AG04449 (cell line): Measurements from ENCODE around the gene MED13L.

ENCODE experiments used
- CTCF ChIA-PET: fragments of 350-600 bp; formaldehyde crosslinking; extraction: SDS; loops from one replicate; lab custom pipeline; 2021; ENCODE audit warnings: antibody characterized with exemption; lab: Yijun Ruan, JAX
- POLR2A ChIA-PET: fragments of 400-600, 350-600 bp; formaldehyde crosslinking; extraction: SDS; loops from one replicate; lab custom pipeline; 2020; ENCODE audit warnings: antibody characterized with exemption, inconsistent platforms; lab: Yijun Ruan, JAX
- DNase-seq: peaks from one replicate; pipeline ENCODE4 v3.0.0-alpha.2; 2010; ENCODE audit warnings: low read depth, low spot score
- H3K4me3 ChIP-seq: 2 replicates; pipeline ENCODE4 v1.5.1; 2011; ENCODE audit warnings: low read depth, mild to moderate bottlenecking, control low read depth, low read length
- TF ChIP-seq, protein P1 (sequence below): IDR thresholded peaks from one replicate; pipeline ENCODE4 v1.5.1; 2011; ENCODE audit warnings: mild to moderate bottlenecking, moderate library complexity, low read length, control low read depth, inconsistent platforms; ENCODE audit not compliant: insufficient read depth; ENCODE audit errors: missing control alignments

MED13L gene

DNA sequence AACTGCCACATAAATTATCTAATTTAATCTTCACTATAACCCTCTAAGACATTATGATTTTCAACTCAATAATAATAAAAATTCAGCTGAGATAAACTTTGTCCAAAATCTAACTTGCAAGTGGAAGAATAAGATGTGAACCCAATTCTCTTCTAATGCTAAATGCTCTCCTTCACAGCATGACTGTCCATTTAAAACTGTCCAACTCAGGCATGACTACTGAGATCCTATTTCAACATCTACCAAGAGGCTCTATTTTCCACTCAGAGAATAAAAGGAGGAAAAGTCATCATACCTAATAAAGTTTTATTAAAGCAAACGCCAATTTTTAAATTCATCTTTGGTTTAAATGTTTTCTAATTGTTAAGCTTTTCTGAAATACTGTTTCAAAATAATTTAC, 183.6 kb downstream of the MED13L start:
- ChIA-PET POLR2A (no interaction called here), CTCF (interaction anchor here (0.9 to 1.4 kb wide), 2 partner anchors 13 to 18 kb away, joined by 3 read pairs; no protein-coding TSS in a partner anchor)
- H3K4me3 ChIP-seq: no peak overlapping the region
- TF ChIP-seq, protein P1, sequence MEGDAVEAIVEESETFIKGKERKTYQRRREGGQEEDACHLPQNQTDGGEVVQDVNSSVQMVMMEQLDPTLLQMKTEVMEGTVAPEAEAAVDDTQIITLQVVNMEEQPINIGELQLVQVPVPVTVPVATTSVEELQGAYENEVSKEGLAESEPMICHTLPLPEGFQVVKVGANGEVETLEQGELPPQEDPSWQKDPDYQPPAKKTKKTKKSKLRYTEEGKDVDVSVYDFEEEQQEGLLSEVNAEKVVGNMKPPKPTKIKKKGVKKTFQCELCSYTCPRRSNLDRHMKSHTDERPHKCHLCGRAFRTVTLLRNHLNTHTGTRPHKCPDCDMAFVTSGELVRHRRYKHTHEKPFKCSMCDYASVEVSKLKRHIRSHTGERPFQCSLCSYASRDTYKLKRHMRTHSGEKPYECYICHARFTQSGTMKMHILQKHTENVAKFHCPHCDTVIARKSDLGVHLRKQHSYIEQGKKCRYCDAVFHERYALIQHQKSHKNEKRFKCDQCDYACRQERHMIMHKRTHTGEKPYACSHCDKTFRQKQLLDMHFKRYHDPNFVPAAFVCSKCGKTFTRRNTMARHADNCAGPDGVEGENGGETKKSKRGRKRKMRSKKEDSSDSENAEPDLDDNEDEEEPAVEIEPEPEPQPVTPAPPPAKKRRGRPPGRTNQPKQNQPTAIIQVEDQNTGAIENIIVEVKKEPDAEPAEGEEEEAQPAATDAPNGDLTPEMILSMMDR: no peak
- no peak for DNase-seq

DNA sequence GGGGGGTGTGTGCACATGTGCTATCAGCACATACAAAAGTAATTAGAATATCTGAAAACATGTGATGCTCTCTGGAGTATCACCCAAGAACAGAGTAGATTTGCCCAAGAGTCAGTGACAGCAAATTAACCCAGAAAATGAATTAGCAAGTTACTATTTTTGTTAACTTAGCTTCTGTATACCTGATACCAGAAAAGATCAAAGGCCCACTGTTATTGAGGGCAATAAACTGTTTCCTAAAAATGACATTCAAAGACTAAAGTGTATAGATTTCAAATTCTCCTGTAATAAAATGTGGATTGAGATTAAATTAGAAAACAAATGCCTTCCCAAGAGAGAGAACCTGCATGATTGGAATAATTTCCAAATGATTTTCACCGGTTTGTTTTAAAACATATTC, 184.7 kb downstream of the MED13L start:
- TF ChIP-seq, protein P1: no peak
- ChIA-PET POLR2A (no interaction called here), CTCF (interaction anchor here (2.6 kb wide), 1 partner anchor 25 kb away, joined by 8 read pairs; no protein-coding TSS in a partner anchor)
- H3K4me3 ChIP-seq: no peak overlapping the region
- DNase-seq: no peak

DNA sequence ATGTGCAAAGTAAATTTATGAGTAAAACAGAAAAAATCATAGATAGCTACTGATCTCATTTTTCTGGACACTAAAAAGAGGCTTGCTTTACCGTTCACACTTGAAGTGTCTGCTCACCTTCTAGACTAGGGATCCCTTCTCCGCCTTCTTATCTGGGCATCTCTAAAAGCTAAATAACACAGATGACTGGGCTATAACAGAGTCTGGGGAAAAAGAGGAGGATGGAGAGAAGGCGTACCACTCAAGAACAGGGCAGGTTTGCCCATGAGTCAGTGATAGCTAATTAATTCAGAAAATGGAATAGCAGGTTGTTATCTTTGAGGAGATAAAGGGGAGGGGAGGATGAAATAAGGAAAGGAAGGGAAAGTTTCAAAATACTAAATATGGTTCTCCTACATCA, 185.3 kb downstream of the MED13L start:
- no peak for DNase-seq
- TF ChIP-seq, protein P1: no peak
- H3K4me3 ChIP-seq: no peak overlapping the region
- CTCF ChIA-PET: interaction anchor here (0.6 to 2.6 kb wide), 5 partner anchors 18 to 176 kb away, joined by 3 to 8 read pairs (median 3); no protein-coding TSS in a partner anchor
- POLR2A ChIA-PET: no interaction called here

DNA sequence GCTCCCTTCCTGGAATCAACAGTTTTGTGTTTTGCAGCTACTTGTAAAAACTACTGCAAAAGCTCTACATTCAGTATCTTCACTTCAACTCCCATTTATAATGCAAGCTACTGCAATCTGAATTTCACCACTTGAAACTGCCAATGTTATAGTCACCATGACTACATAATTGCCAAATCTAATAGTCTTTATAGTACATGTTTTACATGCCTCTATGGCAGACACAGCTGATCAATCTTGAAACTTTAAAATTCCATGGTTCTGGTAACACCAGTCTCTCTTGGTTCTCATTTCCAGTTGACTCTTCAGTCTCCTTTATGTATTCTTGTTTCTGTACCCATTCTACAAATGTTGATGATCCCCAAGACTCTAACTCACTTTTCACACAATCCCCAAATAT, 185.9 kb downstream of the MED13L start:
- CTCF ChIA-PET: interaction anchor here (0.6 to 2.6 kb wide), 4 partner anchors 18 to 94 kb away, joined by 3 to 8 read pairs (median 4); no protein-coding TSS in a partner anchor
- TF ChIP-seq, protein P1: no peak
- DNase-seq: no peak
- no peak overlapping the region for H3K4me3 ChIP-seq
- POLR2A ChIA-PET: no interaction called here

DNA sequence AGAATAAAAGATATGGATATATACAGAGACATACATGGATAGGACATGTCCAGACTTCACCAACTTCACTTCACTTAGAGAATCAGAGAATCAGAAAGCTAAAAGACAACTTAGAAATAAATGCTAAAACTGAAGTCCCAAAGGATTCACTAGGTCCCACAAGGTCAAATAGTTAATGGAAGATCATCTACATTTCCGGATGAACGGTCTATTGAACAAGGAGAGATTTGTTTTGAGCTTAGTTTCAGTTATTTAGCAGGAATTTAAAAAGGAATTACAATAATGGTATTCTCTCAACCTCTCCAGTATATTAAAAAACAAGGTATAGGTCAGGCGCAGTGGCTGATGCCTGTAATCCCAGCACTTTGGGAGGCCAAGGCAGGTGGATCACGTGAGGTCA, 187.0 kb downstream of the MED13L start:
- CTCF ChIA-PET: interaction anchor here (2.6 kb wide), 1 partner anchor 23 kb away, joined by 8 read pairs; no protein-coding TSS in a partner anchor

DNA sequence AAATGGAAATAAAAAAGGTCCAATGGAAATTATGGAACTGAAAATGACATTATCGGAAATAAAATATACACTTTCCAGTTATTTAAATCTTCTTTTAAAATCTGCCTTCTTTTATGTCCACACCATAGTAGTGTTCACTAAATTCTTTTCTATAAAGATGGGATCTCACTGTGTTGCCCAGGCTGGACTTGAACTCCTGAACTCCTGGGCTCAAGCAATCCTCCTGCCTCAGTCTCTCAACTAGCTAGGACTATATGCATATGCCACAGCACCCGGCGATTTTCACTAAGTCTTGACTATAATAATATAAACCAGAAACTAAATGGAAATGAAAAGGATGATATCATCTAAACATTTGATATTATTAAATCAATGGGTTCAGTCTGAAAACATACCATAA, 188.4 kb downstream of the MED13L start:
- DNase-seq: no peak
- CTCF ChIA-PET: interaction anchor here (1.0 to 1.4 kb wide), 3 partner anchors 73 to 147 kb away, joined by 3 read pairs; no protein-coding TSS in a partner anchor

More for the DNA sequence above, 187.0 kb downstream of the MED13L start:
- DNase-seq: no peak
- no peak overlapping the region for H3K4me3 ChIP-seq
- TF ChIP-seq, protein P1: no peak
- POLR2A ChIA-PET: no interaction called here

More for the DNA sequence above, 188.4 kb downstream of the MED13L start:
- TF ChIP-seq, protein P1: no peak
- POLR2A ChIA-PET: no interaction called here
- H3K4me3 ChIP-seq: no peak overlapping the region
